K562 (cell line): Measurements from ENCODE around the gene PDCL3. TPM values are rescaled to one million over a fixed set of nuclear protein-coding genes. Genes with fewer than 3 reads are reported as not detected.
A peak's percentile ranks its signal among the peaks of the same experiment; 100 is the strongest.

Experiments
- ATAC-seq: fragments of 200-7000 bp; cut with Tn5 transposase; 3 replicates; pipeline ENCODE4 v1.9.1; 2020; ENCODE audit warnings: moderate library complexity
- BruUV-seq: library from RNA; stranded (reverse); fragments of 400-500 nt; replicated peaks from 2 replicates; lab custom pipeline; 2021; lab: Mats Ljungman, UMichigan
- CTCF ChIA-PET: fragments of 300-600 bp; formaldehyde crosslinking; extraction: SDS; loops from one replicate; lab custom pipeline; 2021; ENCODE audit warnings: low intra/inter-chr PET ratio; lab: Yijun Ruan, JAX
- POLR2A ChIA-PET: fragments of 300-600, 350-650 bp; sonication (Branson Sonifier 250); formaldehyde crosslinking; extraction: SDS; loops from one replicate; lab custom pipeline; 2021; ENCODE audit warnings: antibody characterized with exemption, inconsistent platforms; lab: Yijun Ruan, JAX
- DNase-seq, 4 experiments: peaks; one replicate each; pipeline versions ENCODE4 v3.0.0 to v3.0.0-alpha.2; 2011 to 2018; ENCODE audit warnings: low spot score in 3 of 4, mixed read lengths in 3 of 4; ENCODE audit errors: extremely low read depth in 1 of 4
- FAIRE-seq: peaks from 2 replicates; lab custom pipeline; 2011; peaks lifted over from hg19 to GRCh38; lab: Jason Lieb, UNC
- H2AFZ ChIP-seq: 2 replicates; pipeline ENCODE4 v1.6.0; 2011; ENCODE audit warnings: low read depth, low read length, control low read depth, inconsistent platforms
- H3K27ac ChIP-seq: fragments of 200-600 bp; 3 replicates; pipeline ENCODE4 v1.8.0; 2011; ENCODE audit warnings: low read depth, mild to moderate bottlenecking, control low read depth, inconsistent platforms, low read length, moderate library complexity, mixed read lengths; ENCODE audit errors: extremely low read depth
- H3K27me3 ChIP-seq, 2 experiments: fragments of 300-600 bp in 1 of 2; 2 replicates in 1 of 2; 3 replicates in 1 of 2; pipeline versions ENCODE4 v1.6.0 to v1.8.0; 2011; ENCODE audit warnings: inconsistent platforms in 2 of 2, low read length in 2 of 2, mild to moderate bottlenecking in 1 of 2, mixed read lengths in 1 of 2, moderate library complexity in 1 of 2; ENCODE audit not compliant: control insufficient read depth in 2 of 2, insufficient read depth in 2 of 2
- H3K36me3 ChIP-seq: fragments of 300-600 bp; 3 replicates; pipeline ENCODE4 v1.8.0; 2011; ENCODE audit warnings: mild to moderate bottlenecking, low read length, inconsistent platforms; ENCODE audit not compliant: control insufficient read depth, insufficient read depth
- H3K4me1 ChIP-seq, 2 experiments: fragments of 200-600 bp in 1 of 2; replicated peaks in 1 of 2; 2 replicates in 1 of 2; 3 replicates in 1 of 2; pipeline versions ENCODE4 v1.5.1 to v1.8.0; 2011; ENCODE audit warnings: inconsistent platforms in 2 of 2, low read length in 2 of 2, mild to moderate bottlenecking in 1 of 2, mixed read lengths in 1 of 2, moderate library complexity in 1 of 2; ENCODE audit not compliant: control insufficient read depth in 2 of 2, insufficient read depth in 2 of 2
- H3K4me2 ChIP-seq: 2 replicates; pipeline ENCODE4 v1.6.1; 2011; ENCODE audit warnings: low read length, control low read depth, inconsistent platforms, mixed read lengths; ENCODE audit not compliant: insufficient read depth
- H3K4me3 ChIP-seq: fragments of 200-600 bp; sonication (generic), shearing (Covaris generic); 2 replicates; pipeline ENCODE4 v1.5.1; 2016; ENCODE audit warnings: control low read depth, inconsistent platforms
- H3K79me2 ChIP-seq: fragments of 200-600 bp; 3 replicates; pipeline ENCODE4 v1.8.0; 2011; ENCODE audit warnings: low read length, inconsistent platforms; ENCODE audit not compliant: control insufficient read depth, insufficient read depth
- H3K9ac ChIP-seq, 2 experiments: 2 replicates each; pipeline versions ENCODE4 v1.6.0 to v1.6.1; 2011; ENCODE audit warnings: low read depth in 2 of 2, low read length in 2 of 2, control low read depth in 1 of 2, inconsistent platforms in 1 of 2, mild to moderate bottlenecking in 1 of 2, mixed read lengths in 1 of 2; ENCODE audit not compliant: insufficient read depth in 1 of 2
- H3K9me1 ChIP-seq: one replicate; pipeline ENCODE4 v1.6.0; 2011; ENCODE audit warnings: inconsistent platforms, mild to moderate bottlenecking, low read length, moderate library complexity; ENCODE audit not compliant: control insufficient read depth, insufficient read depth
- H3K9me3 ChIP-seq: replicated peaks from 2 replicates; pipeline ENCODE4 v1.5.1; 2011; ENCODE audit warnings: low read depth, low read length, inconsistent platforms; ENCODE audit not compliant: control insufficient read depth, insufficient read depth
- H4K20me1 ChIP-seq: replicated peaks from 2 replicates; pipeline ENCODE4 v1.6.1; 2011; ENCODE audit warnings: low read length, inconsistent platforms, mixed read lengths; ENCODE audit not compliant: control insufficient read depth, insufficient read depth
- CEBPZ ChIP-seq: fragments of 150-350 bp; IDR thresholded peaks from 2 replicates; pipeline ENCODE4 v1.6.1; 2014; ENCODE audit warnings: low read depth, mild to moderate bottlenecking, low read length, borderline replicate concordance
- CREB3L1 ChIP-seq: fragments of 450-650 bp; IDR thresholded peaks from 2 replicates; pipeline ENCODE4 v1.6.1; 2014; ENCODE audit warnings: low read depth, mild to moderate bottlenecking, moderate library complexity, borderline replicate concordance
- LARP7 ChIP-seq: fragments of 450-650 bp; IDR thresholded peaks from 2 replicates; pipeline ENCODE4 v1.6.1; 2016
- MAFG ChIP-seq: fragments of 450-650 bp; conservative IDR thresholded peaks from 2 replicates; pipeline ENCODE4 v1.6.1; 2016; ENCODE audit warnings: missing genetic modification characterization, missing compliant biosample characterization
- RCOR1 ChIP-seq, 2 experiments: IDR thresholded peaks; 2 replicates each; pipeline ENCODE4 v1.6.1; 2012; ENCODE audit warnings: low read depth in 2 of 2, low read length in 2 of 2, borderline replicate concordance in 1 of 2, improper control_type of control experiment in 1 of 2
- ZNF316 ChIP-seq: fragments of 450-650 bp; IDR thresholded peaks from 2 replicates; pipeline ENCODE4 v1.6.1; 2016
- ZNF318 ChIP-seq, 2 experiments: fragments of 450-650 bp; IDR thresholded peaks; 2 replicates each; pipeline ENCODE4 v1.6.1; 2016; ENCODE audit warnings: mild to moderate bottlenecking in 2 of 2, borderline replicate concordance in 1 of 2, low read depth in 1 of 2, moderate library complexity in 1 of 2
- WGBS: fragments of 100-300 bp; shearing (Covaris generic); methylation state at CpG from one replicate; pipeline ENCODE4 v1.1.6; 2016; ENCODE audit warnings: low coverage, mixed read lengths; ENCODE audit not compliant: insufficient coverage; ENCODE audit errors: missing lambda C conversion rate; 5-methylcytosine and 5-hydroxymethylcytosine counted together
- in situ Hi-C: fragments of 300-500 bp; cut with MboI; formaldehyde crosslinking; loops from 4 replicates; pipeline ENCODE4 v1.15.0; 2018; ENCODE audit warnings: inconsistent platforms, mixed read lengths
- intact Hi-C: fragments of 100-400 bp; cut with micrococcal nuclease; formaldehyde crosslinking; loops from 2 replicates; pipeline ENCODE4 v1.14.2; 2022
- polyA plus RNA-seq, 8 experiments: library from polyadenylated mRNA; depleted of rRNA in 4 of 8; stranded (reverse) in 5 of 8; unstranded in 3 of 8; fragments of >200 nt; fragmentation: Nextera tagmentation in 2 of 8; fragmentation: Illumina TruSeq in 1 of 8; extraction: Ambion mirVana in 2 of 8; extraction: Trizol in 1 of 8; gene quantifications; 2 replicates each; pipeline versions ENCODE4 v1.2.1 to v1.2.3, GENCODE V29; 2011 to 2014; ENCODE audit warnings: inconsistent platforms in 1 of 8, missing spikeins in 1 of 8
- total RNA-seq, 7 experiments: library from RNA; depleted of rRNA in 6 of 7; stranded (reverse); fragments of >200 nt in 6 of 7; fragmentation: Illumina TruSeq in 2 of 7; extraction: Trizol in 2 of 7; gene quantifications; 2 replicates each; pipeline versions ENCODE4 v1.2.1 to v1.2.3, GENCODE V29; 2011 to 2021; ENCODE audit warnings: low replicate concordance in 1 of 7

The PDCL3 gene
- total and polyA plus RNA-seq, 9 of the 15 experiments (the other 6 are each of a cell fraction or from before 2014, with no cell fraction given) = 16.6 to 76.7 (median 26.9) TPM

GRCh38 chr2:100588071-100588786 lies 25.4 kb downstream of the PDCL3 start:
- Histone ChIP-seq H3K79me2 (no peaks in the 10 kb centered on the region), H3K4me1 (peaks cover 3 to 9% of the 10 kb centered on the region in 2 experiments; a peak in 3 of 5 replicates), H4K20me1 (no peaks in the 10 kb centered on the region), H3K36me3 (no peaks in the 10 kb centered on the region), H3K9ac (no peak overlapping the region), H3K9me1 (no peaks in the 10 kb centered on the region), H3K4me2 (no peak overlapping the region), H3K27me3 (no peaks in the 10 kb centered on the region), H3K4me3 (no peak overlapping the region), H3K9me3 (no peaks in the 10 kb centered on the region), H3K27ac (no peak overlapping the region), H2AFZ (no peak overlapping the region)
- POLR2A ChIA-PET = no interaction called here
- no TSS peak for BruUV-seq
- FAIRE-seq (peak; percentile 74), ATAC-seq (peak; percentile 83), DNase-seq (peak; percentile 30 to 43 (median 36))
- CTCF ChIA-PET = interaction anchor here (0.6 kb wide), 1 partner anchor 403 kb away, joined by 4 read pairs; no protein-coding TSS in a partner anchor
- 18% methylated on average over 7 of the region's 7 CpGs for WGBS
- in situ Hi-C loops (no loop called here), intact Hi-C loops (no loop called here)
- peak; percentile 87 for TF ChIP-seq MAFG (tag)
- TF ChIP-seq ZNF316 = peak; percentile 92
- peak in 1 of 2 experiments; percentile 45; a peak in 1 of 4 replicates for TF ChIP-seq RCOR1 (IDR thresholded peaks at IDR 0.05; ENCODE audit: borderline replicate concordance in 1 of 2, low read depth in 2 of 2, low read length in 2 of 2)
- no peak for TF ChIP-seq LARP7
- TF ChIP-seq CEBPZ = no peak
- TF ChIP-seq ZNF318 (IDR thresholded peaks at IDR 0.05; ENCODE audit: borderline replicate concordance in 1 of 2, low read depth in 1 of 2) = peak in 1 of 2 experiments; percentile 88; a peak in 2 of 4 replicates
- no peak for TF ChIP-seq CREB3L1
